GM18508 (cell line): ENCODE measurements around the gene NTN3.
A peak's percentile ranks its signal among the peaks of the same experiment; 100 is the strongest.

Experiments
- ATAC-seq: cut with Tn5 transposase; IDR thresholded peaks from one replicate; pipeline ENCODE4 v1.9.1; 2021; ENCODE audit warnings: moderate number of reproducible peaks; ENCODE audit not compliant: insufficient read depth, unreplicated experiment

NTN3 gene

DNA sequence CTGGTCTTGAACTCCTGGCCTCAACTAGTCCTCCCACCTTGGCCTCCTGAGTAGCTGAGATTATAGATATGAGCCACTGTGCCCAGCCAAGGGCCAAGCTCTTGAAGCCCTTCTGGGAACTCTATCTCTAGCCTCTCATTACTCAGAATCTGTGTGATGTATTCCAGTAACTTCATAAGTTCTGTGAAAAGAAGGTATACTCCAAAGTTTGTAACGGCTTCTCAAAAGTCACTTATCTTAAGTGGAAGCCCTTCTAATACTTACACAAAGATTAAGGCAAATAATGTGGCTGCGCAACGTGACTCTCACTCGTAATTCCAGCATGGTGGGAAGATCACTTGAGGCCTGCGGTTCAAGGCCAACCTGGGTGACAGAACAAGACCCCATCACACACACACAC is 23.5 kb downstream of the NTN3 start:
- ATAC-seq, result no peak

DNA sequence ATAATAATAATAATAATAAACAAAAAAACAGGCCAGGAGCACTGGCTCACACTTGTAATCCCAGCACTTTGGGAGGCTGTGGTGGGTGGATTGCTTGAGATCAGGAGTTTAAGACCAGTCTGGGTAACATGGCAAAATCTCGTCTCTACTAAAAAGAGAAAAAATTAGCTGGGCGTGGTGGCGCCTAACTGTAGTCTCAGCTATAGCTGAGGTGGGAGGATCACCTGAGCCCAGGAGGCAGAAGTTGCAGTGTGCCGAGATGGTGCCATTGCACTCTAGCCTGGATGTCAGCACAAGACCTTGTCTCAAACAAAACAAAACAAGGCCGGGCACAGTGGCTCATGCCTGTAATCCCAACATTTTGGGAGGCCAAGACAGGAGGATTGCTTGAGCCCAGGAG is 23.9 kb downstream of the NTN3 start:
- ATAC-seq, result no peak

DNA sequence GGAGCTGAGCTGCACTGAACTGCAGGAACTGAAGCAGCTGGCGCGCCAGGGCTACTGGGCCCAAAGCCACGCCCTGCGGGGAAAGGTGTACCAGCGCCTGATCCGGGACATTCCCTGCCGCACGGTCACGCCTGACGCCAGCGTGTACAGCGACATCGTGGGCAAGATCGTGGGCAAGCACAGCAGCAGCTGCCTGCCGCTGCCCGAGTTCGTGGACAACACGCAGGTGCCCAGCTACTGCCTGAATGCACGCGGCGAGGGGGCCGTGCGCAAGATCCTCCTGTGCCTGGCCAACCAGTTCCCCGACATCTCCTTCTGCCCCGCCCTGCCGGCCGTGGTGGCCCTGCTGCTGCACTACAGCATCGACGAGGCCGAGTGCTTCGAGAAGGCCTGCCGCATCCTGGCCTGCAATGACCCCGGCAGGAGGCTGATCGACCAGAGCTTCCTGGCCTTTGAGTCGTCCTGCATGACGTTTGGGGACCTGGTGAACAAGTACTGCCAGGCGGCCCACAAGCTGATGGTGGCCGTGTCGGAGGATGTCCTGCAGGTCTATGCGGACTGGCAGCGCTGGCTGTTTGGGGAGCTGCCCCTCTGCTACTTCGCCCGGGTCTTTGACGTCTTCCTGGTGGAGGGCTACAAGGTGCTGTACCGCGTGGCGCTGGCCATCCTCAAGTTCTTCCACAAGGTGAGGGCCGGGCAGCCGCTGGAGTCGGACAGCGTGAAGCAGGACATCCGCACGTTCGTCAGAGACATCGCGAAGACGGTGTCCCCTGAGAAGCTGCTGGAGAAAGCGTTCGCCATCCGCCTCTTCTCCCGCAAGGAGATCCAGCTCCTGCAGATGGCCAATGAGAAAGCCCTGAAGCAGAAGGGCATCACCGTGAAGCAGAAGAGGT is 25.4 kb downstream of the NTN3 start:
- ATAC-seq, result no peak

DNA sequence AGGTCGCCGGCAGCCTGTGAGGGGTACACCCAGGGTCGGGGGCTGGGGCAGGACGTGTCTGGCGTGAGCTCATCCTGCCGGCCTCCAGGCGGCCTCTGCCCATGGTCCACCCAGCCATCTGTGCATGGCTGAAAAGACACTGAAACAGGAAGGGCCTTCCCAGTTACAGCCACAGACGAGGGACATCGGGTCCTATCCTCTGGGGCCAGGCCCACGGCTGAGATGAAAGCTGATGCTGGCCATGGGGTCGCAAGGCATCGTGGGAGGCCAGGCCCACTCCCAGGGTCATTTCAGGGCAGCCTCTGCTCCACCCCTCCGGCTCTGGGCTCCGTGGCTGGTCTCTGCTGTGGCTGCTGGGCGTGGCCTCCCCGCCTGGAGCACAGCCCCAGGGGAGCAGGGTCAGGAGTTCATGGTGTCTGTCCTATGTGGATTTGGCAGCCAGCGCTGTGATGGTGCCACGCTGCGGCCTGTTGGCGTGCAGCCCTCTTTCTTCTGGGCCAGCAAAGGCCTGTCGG is 26.1 kb downstream of the NTN3 start:
- no peak for ATAC-seq

DNA sequence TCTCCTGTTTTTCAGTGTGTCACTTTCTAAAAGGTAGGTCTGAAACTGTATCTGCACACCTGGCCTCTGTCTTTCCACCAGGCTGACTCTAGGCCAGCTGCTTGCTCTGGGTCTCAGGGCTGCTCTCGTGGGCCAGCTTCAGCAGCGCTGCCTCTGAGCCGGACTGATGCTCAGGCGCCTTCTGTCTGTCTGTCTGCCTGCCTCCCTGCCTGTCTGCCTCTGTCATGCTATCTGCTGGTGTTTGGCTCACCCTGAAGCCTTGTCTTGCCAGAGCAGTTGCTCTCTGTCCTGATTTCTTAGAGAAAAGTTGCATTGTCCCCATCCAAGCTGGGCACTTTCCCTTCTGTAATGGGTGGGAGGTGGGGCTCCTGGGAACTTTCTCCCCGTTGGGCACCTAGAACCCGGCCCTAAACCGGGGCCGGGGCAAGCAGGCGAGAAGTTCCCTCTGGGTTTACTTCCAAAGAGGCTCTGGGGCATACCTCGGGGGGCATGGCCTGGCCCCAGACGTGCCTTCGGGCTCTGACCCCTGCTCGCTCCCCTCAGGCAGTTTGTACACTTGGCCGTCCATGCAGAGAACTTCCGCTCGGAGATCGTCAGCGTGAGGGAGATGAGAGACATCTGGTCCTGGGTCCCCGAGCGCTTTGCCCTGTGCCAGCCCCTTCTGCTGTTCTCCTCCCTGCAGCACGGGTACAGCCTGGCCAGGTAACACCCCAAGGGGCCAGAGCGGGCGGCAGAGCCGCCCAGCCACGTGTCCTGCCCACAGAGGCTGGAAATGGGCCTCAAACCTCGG is 26.8 kb downstream of the NTN3 start:
- ATAC-seq, result no peak

DNA sequence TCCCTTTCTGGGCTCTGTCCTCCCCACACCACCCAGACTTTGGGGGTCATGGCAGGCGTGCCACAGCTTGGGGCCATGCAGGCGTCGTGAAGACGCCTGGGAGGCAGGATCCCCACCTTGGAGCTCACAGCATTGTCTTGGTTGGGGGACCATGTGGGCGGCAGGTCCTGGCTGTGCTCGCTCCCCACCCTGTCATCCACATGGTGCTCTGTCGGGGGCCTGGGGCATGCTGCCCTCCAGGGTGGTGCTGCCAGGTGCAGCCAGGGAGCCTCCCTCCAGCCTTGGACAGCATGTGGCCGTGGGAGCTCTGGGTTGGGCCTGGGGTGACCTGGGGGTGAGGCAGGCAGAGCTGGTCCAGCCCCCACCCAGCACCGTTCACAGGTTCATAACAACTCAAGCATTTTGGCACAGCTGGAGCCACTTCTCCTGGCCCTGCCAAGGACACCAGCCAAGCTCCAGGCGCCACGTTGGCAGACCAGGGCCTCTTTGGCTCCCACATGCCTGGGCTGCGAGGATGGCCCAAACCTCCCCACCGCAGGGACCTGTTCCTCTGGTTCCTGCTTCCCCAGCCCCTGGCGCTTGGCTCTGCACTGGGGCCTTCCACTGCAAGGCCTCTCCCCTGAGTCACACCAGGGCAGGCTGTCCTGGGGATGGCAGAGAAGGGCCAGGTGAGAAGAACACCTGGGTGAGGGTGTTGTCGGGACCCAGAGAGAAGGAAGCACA is 27.6 kb downstream of the NTN3 start:
- ATAC-seq, result no peak

DNA sequence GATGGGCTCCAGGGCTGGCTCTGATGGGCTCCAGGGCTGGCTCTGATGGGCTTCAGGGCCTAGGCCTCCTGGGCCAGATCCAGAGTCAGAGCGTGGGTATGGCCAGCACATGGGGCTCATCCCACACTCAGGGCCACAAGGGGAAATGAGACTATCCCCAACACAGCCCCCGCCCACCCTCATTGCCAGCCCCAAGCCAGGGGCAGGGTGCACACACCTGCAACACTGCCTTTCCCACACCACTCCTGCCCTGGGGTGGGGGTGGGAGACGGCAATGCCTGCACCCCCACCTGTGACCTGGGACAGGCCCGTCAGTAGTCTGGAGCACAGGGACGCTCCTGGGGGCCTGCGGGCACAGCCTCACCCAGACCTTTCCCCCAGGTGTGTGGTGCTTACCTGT is 28.4 kb downstream of the NTN3 start:
- ATAC-seq, result no peak

DNA sequence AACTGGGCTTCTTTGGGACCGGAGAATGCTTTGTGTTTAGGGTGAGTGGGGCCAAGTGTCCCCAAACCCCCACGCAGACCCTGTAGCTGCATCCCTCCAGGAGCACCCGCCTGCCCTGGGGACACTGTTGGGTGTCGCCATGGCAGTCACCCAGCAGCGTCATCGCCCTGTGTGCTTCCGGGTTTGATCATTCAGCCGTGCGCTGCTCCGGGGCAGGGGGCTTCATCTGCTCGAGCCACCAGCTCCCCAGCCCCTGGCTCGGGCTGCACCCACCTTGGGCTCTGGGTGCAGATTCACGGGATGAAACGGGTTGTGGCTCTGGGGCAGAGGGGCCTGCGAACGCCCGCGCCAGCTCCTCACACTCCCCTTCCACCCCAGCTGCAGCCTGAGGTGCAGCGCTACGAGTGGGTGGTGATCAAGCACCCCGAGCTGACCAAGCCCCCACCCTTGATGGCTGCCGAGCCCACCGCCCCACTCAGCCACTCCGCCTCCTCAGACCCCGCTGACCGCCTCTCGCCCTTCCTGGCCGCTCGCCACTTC is 28.9 kb downstream of the NTN3 start:
- ATAC-seq, result no peak

DNA sequence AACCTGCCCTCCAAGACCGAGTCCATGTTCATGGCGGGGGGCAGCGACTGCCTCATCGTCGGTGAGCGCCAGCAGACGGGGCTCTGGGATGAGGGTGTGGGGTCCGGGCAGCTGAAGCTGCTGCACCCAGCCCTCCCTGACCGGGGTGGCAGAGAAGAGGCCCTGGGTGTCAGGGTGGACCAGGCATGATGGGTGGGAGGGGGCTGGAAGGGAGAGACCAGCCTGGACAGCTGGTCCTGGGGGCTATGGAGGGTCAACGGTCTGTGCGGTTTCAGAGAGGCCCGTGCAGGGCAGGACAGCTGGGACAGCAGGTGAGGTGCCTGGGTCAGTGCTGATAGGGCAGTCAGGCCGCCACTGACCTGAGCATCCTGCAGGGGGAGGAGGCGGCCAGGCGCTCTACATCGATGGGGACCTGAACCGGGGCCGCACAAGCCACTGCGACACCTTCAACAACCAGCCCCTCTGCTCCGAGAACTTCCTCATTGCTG is 29.4 kb downstream of the NTN3 start:
- no peak for ATAC-seq

DNA sequence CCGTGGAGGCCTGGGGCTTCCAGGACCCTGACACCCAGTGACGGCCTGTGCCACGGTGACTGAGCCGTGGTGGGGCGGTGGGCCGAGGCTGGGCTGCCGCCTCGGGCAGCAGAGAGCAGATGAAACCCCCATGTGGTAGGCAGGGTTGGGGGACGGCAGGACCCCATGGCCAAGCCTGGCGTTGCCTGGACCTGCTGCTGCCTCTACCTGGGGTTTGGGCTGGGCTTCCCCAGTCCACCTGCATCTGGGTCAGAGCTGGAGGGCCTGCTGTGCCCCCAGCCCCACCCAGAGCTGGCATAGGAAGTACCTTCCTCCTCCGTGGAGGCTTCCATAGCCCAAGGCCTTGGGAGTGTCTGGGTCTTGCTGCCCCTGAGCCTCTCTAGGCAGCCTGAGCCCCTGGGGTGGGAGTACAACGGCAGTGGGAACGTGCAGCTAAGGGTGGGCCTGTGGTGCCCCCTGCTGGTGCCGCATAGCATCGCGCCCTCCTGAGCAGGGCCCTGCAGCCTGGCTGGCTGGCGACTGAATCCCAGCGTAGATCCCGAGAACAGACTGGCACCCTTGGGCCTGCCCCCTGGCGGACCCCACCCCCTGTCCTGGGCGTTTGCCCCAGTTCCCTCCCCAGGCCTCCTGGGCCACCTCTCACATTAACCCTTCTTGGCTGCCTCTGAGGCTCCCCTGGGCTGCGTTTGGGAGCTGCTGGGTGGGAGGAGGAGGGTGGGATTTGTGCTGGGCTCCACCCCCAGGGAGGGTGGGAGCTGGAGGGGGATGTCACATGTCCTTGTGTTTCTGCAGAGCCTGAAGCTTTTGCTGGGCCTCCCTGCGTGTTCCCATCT is 30.0 kb downstream of the NTN3 start:
- ATAC-seq, result no peak

DNA sequence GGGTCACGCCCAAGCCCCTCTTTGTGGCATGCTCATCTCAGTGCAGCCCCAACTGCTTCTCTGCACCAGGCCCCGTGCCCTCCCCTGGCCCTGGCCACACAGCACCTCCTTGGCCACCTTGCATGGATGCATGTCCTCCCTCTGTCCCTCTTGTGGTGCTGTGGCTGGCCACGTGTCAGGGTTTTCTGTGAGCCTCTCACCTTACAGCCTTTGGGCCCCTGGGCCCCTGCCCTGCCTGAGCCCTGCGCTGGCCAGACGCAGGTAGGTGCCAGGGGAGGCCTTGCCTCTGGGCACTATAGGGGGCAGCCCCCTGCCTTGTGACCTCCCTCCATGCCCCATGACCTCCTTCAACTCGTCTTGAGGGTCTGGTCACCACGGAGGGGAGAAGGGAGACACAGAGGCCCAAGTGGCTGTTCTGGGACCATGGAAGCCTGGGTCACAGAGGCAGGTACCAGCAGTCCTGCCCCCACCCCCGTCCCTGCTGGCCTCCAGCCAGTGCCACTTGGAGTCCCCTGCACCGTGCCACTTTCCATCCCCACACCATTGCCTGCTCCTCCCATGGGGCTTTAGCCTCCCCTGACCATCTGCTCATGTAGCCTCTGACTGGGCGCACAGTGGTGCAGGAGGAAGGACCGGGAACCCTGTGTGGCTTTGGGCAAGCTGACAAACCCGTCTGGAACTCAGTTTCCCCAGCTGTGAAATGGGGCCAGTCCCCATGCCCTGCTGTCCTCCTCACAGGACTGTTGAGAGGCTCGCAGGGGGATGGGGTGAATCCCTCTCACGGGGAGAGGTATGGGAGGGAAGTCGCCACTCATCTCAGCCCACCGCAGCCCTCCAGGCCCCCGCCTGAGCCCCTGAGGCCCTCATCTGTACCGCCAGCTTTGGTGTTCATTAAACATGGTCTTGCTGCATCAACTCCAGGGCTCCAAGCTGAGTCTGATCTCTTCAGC is 31.1 kb downstream of the NTN3 start:
- ATAC-seq, result no peak

DNA sequence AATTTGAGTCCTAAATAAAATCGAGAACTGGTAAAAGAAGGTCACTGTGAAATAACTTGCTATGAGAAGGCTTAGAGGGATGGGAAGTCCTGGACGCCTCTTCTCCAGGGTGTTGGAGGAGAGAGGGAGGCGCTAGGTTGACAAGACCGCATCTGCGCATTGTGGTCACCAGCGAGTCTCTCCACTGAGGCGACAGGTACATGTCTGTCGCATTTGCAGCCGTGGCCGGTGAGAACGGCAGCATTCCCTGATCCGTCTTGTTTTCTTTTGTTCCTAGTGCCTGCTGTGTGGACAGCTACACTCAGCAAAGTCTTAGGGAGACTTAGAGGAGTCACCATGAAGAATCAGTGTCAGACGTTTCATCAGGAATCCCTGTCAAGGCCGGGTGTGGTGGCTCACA is 34.6 kb downstream of the NTN3 start:
- no peak for ATAC-seq

DNA sequence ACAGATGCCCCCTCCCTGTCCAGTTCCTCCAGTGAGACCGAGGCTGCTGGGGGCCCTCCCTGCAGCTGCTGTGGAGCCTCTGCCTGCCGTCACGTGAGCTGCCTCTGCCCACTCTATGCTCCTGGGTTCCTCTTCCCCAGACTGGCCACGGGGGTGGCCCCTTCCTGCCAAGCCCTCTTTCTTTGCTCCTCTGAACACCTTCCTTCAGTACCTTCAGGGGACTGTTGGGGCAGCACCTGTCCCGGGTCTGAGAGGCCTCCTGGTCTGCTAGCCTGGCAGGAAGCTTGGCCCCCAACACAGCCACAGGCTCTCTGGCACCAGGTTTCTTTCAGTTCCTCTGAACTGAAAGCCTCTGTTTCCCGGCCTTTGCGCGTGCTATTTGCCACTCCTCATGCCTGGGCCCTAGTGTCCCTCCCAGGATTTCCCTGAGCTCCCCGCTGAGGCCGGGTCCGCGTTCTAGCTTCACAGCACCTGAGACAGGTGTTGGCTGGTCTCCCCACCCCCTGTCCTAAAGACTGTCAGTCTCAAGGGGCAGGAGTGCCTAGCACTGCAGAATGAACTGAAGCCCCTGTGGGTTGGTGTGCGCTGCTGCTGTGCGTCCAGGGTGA is 36.1 kb downstream of the NTN3 start:
- peak; percentile 46 for ATAC-seq

DNA sequence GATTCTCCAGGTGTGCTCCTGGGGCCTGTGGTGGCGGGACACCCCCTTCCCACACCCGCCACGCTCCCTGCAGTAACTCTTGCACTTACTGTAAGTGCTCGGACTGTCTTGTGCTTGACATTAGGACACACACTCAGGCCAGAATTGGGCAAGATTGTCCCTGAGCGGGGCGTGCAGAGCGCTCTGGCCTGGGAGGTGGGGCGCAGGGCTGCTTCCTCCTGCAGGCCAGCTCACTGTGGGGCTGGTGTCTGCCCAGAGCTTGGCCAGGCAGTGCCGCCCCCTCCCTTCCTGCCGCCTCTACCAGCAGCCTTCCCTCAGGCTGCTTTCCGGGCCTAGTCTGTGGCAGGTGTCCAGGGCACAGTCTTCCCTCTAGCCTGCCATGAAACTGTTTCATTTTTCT is 36.6 kb downstream of the NTN3 start:
- ATAC-seq, result no peak

DNA sequence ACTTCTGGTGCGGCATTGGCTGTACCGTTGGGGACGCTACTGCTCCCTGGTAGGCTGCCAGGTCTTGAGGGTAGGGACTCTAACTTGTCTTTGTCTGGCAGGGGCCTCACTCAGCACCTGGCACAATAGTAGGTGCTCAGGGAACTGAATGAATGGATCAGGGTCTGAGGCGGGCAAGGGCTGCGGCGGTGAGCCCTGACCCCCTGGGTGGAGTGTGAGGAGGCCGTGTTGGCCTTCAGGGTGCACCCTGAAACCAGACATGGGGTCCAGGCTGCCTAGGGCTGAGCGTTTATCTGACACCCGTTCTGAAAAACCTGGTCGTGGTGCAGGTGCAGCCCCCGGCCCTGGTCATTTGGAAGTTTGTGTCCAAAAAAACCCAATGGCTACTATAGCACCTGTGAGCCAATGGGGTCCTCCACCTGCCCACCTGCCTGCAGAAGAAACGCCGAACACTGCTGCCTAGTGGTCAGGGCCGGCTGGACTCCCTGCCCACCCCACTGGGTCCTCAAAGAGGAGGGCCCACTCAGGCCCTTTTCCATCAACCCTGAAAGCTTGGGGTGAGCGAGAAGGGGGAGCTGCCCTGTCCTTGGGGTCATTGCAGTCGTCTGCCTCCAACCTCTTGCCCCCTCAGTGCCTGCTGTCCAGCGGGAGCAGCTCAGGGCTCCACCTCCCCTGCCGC is 37.8 kb downstream of the NTN3 start:
- ATAC-seq, result no peak

DNA sequence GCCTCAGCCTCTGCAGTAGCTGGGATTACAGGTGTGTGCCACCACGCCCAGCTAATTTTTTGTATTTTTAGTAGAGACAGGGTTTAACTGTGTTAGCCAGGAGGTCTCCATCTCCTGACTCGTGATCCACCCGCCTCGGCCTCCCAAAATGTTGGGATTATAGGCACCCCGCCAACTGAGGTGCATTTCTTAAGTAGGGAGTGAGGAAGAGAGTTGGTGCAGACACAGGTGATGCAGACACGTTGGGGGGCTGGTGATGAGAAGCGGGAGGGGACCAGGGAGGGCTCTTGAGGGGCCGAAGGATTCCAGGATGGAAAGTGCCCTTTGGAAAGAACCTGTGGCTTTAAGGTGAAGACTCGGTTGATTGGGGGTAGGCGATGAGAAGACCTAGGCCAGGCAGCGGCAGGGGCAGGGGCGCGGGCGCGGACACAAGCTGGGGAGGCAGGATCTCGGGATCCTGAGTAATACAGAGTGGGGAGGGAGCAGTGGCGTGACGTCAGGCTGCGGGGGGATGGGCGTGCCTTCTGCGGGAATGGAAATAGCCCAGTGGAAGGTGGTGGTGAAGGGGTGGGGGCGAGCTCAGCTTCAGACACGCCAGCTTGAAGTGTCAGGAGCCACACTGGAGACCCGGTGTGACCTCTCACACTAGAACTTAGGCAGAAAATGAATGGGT is 40.2 kb downstream of the NTN3 start:
- no peak for ATAC-seq
